ENCODE results near the gene RNF114. TPM values are rescaled to one million over a fixed set of nuclear protein-coding genes. Genes with fewer than 3 reads are reported as not detected.
A peak's percentile ranks its signal among the peaks of the same experiment; 100 is the strongest.

The RNF114 gene
- total RNA-seq, 2 donors from 2014 or later, result 101 to 109 TPM

DNA sequence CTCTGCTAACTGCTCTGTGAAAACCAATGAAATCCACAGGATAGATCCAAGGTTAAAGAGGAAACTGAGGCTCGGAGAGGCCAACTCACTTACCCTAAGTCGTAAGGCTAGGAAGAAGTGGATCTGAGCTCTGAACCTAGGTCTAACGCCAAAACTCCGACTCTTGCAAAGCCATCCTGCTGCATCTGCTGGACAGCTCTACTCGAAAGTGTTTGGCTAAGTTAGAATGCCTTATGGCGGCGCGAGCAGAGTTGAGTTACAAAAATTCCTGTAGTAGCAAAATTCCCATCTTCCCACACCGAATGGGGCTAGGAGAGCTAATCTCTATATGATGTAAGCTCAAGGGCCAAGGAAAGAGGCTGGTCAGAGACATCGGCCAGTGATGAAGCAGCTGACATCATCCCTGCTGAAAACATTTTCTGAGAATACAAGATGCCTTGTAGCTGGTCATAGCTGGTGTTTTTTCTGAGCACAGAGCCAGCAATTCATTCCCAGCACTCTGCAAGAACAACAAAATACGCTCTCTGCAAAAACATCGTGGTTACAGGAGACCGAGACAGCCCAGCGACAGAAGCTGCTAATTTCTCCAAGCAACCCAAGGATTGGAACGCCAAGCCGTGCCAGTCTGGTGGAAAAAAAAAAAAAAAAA lies 22.7 kb upstream of the RNF114 start:
- Histone ChIP-seq H3K4me1 (peaks cover 16% of the 10 kb centered on the region), H3K36me3 (peaks cover 2% of the 10 kb centered on the region), H3K4me3 (no peak overlapping the region), H3K27ac (no peak overlapping the region), H3K27me3 (no peaks in the 10 kb centered on the region), H3K9me3 (no peaks in the 10 kb centered on the region), H3K9ac (ENCODE audit: low read depth in 2 of 2, low read length in 2 of 2) (peak overlapping the region in 1 of 2 donors; percentile 92)
- no peak for TF ChIP-seq CTCF (IDR thresholded peaks at IDR 0.05)
- intact Hi-C loops (cut with DNase I), result no loop called here
- DNase-seq, result no peak

- no peak for DNase-seq
- Histone ChIP-seq H3K4me1 (peaks cover 16% of the 10 kb centered on the region), H3K27ac (peak overlapping the region; percentile 92)
Observed at GRCh38 chr20:49914310-49915117, 21.7 kb upstream of the RNF114 start.

DNA sequence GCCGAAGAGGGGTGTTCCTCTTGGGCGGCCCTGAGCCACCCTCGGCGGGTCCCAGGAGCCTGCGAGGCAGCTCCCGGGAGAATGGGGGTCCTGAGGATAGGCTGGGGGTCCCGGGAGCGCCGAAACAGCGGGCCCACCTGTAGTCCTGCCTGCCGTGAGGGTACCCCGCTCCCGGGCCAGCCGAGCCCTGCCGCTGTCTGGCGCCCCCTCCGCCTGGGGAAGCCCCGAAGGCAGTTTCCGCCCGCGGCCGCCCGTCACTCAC lies 21.1 kb upstream of the RNF114 start:
- peak overlapping the region; percentile 92 for H3K27ac ChIP-seq
- H3K4me3 ChIP-seq, result peak overlapping the region; percentile 81
- DNase-seq, result no peak
- H3K4me1 ChIP-seq, result peaks cover 16% of the 10 kb centered on the region
- peak overlapping the region; percentile 92 to 98 for H3K9ac ChIP-seq (ENCODE audit: low read depth in 2 of 2, low read length in 2 of 2)
- H3K36me3 ChIP-seq, result no peaks in the 10 kb centered on the region
- intact Hi-C loops (cut with DNase I), result no loop called here
- no peaks in the 10 kb centered on the region for H3K27me3 ChIP-seq
- no peaks in the 10 kb centered on the region for H3K9me3 ChIP-seq
- TF ChIP-seq CTCF (IDR thresholded peaks at IDR 0.05), result no peak

More at GRCh38 chr20:49914310-49915117, 21.7 kb upstream of the RNF114 start:
- peak overlapping the region; percentile 92 to 98 for H3K9ac ChIP-seq (ENCODE audit: low read depth in 2 of 2, low read length in 2 of 2)
- no peaks in the 10 kb centered on the region for H3K36me3 ChIP-seq
- no peaks in the 10 kb centered on the region for H3K9me3 ChIP-seq
- H3K27me3 ChIP-seq, result no peaks in the 10 kb centered on the region
- TF ChIP-seq CTCF (IDR thresholded peaks at IDR 0.05), result no peak
- H3K4me3 ChIP-seq, result peak overlapping the region; percentile 81
- intact Hi-C loops (cut with DNase I), result no loop called here

DNA sequence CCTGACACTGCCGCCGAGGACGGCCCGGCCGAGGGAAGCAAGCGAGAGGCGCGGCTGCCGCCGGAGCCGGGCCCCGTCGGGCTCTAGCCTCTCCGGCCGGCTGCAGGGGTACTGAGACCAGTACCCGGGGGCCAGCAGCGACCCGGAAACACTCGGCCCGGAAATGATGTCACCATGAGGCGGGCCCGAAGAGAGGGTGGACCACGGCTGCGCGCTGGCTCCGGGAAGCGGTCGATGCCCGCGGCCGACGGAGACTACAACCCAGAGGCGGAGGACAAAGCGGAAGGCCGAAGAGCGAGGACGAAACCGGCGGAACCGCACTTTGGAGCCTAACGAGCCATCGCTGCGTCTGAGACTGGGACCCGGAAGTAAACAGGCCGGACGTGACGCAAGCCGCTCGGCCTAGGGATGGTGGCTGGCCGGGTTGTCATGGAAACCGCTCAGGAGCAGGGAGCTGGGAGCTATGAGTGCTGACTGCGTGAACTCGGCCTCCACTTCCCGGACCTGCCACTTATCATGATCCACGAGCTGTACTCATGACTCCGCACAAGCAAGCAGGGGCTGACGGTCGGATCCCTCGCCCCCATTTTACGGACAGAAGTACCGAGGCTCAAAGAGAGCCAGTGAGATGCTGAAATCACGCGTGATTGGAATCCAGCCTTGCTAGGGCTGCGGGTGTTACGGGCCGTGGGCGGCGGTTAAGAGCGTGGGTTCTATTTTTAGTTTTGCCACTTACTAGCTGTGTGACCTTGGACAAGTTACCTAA lies 20.6 kb upstream of the RNF114 start, which contains the start of gene SPATA2:
Gene SPATA2 (minus strand): TSS at position 150 of the 766 bp plus-strand sequence. CDS start 7,039 bp downstream, outside the sequence.
- Histone ChIP-seq H3K4me3 (peak within 1 kb of the TSS; percentile 81), H3K27ac (peak within 1 kb of the TSS; percentile 92), H3K27me3 (no peaks in the 10 kb centered on the region), H3K36me3 (no peaks in the 10 kb centered on the region), H3K9ac (ENCODE audit: low read depth in 2 of 2, low read length in 2 of 2) (peak within 1 kb of the TSS; percentile 92 to 98), H3K4me1 (peaks cover 14% of the 10 kb centered on the region), H3K9me3 (no peaks in the 10 kb centered on the region)
- intact Hi-C loops (cut with DNase I), result no loop called here
- DNase-seq, result peak; percentile 96
- no peak for TF ChIP-seq CTCF (IDR thresholded peaks at IDR 0.05)

Measured in colonic mucosa (tissue), 4 donors.